GM13977 (cell line): Measurements from ENCODE around the gene ORAI3.

Source experiments
- DNase-seq: peaks from one replicate; pipeline ENCODE4 v3.0.0; 2012; ENCODE audit warnings: low spot score
- in situ Hi-C: fragments of 300-500 bp; cut with MboI; formaldehyde crosslinking; loops from one replicate; pipeline ENCODE4 v1.12.0; 2022; ENCODE audit warnings: low sequenced_read_pairs, low pct_unique_long_range_greater_than_20kb, mixed read lengths, inconsistent platforms; ENCODE audit not compliant: unreplicated experiment
- TF ChIP-seq, protein P1 (sequence below): IDR thresholded peaks from 2 replicates; pipeline ENCODE4 v1.5.1; 2012; ENCODE audit warnings: mild to moderate bottlenecking, control low read depth; ENCODE audit not compliant: insufficient read depth; ENCODE audit errors: extremely low read depth, missing control alignments

The ORAI3 gene

GRCh38 chr16:30998852-30999761 lies 50.2 kb downstream of the ORAI3 start:
- in situ Hi-C loops, result no loop called here
- no peak for DNase-seq
- TF ChIP-seq, protein P1, sequence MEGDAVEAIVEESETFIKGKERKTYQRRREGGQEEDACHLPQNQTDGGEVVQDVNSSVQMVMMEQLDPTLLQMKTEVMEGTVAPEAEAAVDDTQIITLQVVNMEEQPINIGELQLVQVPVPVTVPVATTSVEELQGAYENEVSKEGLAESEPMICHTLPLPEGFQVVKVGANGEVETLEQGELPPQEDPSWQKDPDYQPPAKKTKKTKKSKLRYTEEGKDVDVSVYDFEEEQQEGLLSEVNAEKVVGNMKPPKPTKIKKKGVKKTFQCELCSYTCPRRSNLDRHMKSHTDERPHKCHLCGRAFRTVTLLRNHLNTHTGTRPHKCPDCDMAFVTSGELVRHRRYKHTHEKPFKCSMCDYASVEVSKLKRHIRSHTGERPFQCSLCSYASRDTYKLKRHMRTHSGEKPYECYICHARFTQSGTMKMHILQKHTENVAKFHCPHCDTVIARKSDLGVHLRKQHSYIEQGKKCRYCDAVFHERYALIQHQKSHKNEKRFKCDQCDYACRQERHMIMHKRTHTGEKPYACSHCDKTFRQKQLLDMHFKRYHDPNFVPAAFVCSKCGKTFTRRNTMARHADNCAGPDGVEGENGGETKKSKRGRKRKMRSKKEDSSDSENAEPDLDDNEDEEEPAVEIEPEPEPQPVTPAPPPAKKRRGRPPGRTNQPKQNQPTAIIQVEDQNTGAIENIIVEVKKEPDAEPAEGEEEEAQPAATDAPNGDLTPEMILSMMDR, result no peak

DNA sequence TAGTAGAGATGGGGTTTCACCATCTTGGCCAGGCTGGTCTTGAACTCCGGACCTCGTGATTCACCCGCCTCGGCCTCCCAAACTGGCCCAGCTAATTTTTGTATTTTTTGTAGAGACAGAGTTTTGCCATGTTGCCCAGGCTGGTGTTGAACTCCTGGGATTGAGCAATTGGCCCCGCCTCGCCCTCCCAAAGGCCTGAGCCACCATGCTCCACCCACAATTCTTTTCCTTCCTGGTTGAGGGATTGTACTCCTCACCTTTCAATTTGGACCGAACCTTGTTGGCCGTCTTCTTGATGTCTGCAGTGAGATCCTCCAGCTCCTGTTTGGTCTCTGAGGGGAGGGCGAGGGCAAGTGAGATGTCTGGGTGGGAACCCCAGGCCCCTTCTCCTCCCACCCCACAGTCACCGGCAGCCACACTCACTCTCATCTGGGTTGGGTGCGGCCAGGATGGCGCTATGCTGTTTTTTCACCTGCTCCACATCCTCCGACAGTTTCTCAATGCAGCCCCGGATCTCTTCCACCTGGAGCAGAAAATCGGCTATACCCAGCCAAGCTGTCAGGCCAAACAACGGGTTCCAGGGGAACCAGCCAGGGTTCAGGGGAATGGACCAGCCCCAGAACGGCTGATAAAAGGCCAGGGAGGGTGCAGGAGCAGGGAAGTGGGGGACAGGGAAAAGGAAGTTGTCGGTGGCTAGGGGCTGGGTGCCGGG lies 52.0 kb downstream of the ORAI3 start:
- in situ Hi-C loops, result no loop called here
- TF ChIP-seq, protein P1, result no peak
- DNase-seq, result no peak

GRCh38 chr16:31001507-31002249 lies 52.8 kb downstream of the ORAI3 start:
- TF ChIP-seq, protein P1, result no peak
- in situ Hi-C loops, result no loop called here
- no peak for DNase-seq

DNA sequence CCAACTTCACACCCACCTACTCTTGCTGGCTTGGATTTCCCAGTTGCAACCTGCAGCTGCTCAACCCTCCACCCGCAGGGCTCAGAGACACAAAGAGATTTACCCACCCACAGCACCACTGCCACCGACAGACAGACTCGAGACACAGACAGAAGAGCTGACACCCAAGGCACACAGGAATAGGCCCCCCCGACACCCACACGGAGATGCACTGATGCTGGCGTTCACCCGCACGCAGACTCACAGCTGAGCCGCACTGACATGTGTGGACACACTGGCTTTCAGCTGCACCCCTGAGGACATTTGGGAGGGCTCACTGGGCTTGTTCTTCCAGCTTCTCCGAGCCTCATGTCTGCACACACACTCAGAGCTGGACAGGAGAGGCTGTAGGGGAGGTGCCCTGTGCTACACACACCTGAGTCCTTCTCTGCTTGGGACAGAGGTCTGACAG lies 53.4 kb downstream of the ORAI3 start:
- in situ Hi-C loops, result no loop called here
- TF ChIP-seq, protein P1, result no peak
- DNase-seq, result no peak

- TF ChIP-seq, protein P1, result no peak
- in situ Hi-C loops, result no loop called here
- DNase-seq, result no peak
These were observed 54.0 kb downstream of the ORAI3 start for GRCh38 chr16:31002862-31003341.

- DNase-seq, result no peak
- in situ Hi-C loops, result no loop called here
- TF ChIP-seq, protein P1, result no peak
These were observed 54.9 kb downstream of the ORAI3 start for GRCh38 chr16:31003744-31004143.
